T-helper 17 cell (primary cell): ENCODE results near the gene CTH. TPM values are rescaled to one million over a fixed set of nuclear protein-coding genes. Genes with fewer than 3 reads are reported as not detected.
"Not testable (repeated sequence)": the region's sequence is repeated elsewhere in the genome, so short reads cannot be mapped to it uniquely, and the experiment has no call there.

Source experiments
- ATAC-seq: fragments of 150-1000 bp; cut with Tn5 transposase; 2 replicates; pipeline ENCODE4 v1.10.0; 2021; ENCODE audit warnings: mild to moderate bottlenecking, moderate library complexity
- DNase-seq, 3 donors: peaks; one replicate each; pipeline versions ENCODE4 v3.0.0 to v3.0.0-alpha.2; 2020 to 2021
- H3K9me3 ChIP-seq: one replicate; pipeline ENCODE4 v1.7.0; 2013; ENCODE audit warnings: low read length, mild to moderate bottlenecking; ENCODE audit not compliant: control insufficient read depth, poor library complexity, severe bottlenecking
- H3K27ac Mint-ChIP-seq: one replicate; pipeline ENCODE4 v1.8.0; 2022; ENCODE audit warnings: mild to moderate bottlenecking, moderate library complexity, mixed read lengths
- H3K27me3 Mint-ChIP-seq: one replicate; pipeline ENCODE4 v1.8.0; 2022; ENCODE audit warnings: mixed read lengths
- H3K36me3 Mint-ChIP-seq: one replicate; pipeline ENCODE4 v1.8.0; 2022; ENCODE audit warnings: low read depth, mixed read lengths
- H3K4me1 Mint-ChIP-seq: one replicate; pipeline ENCODE4 v1.8.0; 2022; ENCODE audit warnings: mild to moderate bottlenecking, mixed read lengths
- H3K4me3 Mint-ChIP-seq: one replicate; pipeline ENCODE4 v1.8.0; 2022; ENCODE audit warnings: mild to moderate bottlenecking, moderate library complexity, mixed read lengths
- total RNA-seq, 4 donors: library from RNA in 2 of 4; stranded (reverse) in 2 of 4; gene quantifications; one replicate each; pipeline ENCODE4 v1.2.3 and lab custom pipeline; 2022 to 2026

Gene CTH
- total RNA-seq, 2 donors from 2014 or later, result 4.2 to 5.8 TPM

- ATAC-seq (no peak), DNase-seq (no peak)
- H3K36me3 Mint-ChIP-seq, result peaks cover 2% of the 10 kb centered on the region
- H3K27ac Mint-ChIP-seq, result no peak overlapping the region
- no peaks in the 10 kb centered on the region for H3K4me1 Mint-ChIP-seq
- H3K4me3 Mint-ChIP-seq, result no peak overlapping the region
- no peaks in the 10 kb centered on the region for H3K9me3 ChIP-seq
- H3K27me3 Mint-ChIP-seq, result no peaks in the 10 kb centered on the region
Observed at GRCh38 chr1:70442490-70442889, 31.4 kb downstream of the CTH start.

GRCh38 chr1:70443739-70444138 is 32.7 kb downstream of the CTH start:
- DNase-seq, result no peak

GRCh38 chr1:70449049-70449448 is 38.0 kb downstream of the CTH start:
- DNase-seq (no peak), ATAC-seq (no peak)
- Mint-ChIP-seq H3K4me3 (no peak overlapping the region), H3K27ac (peak overlapping the region; percentile 37), H3K27me3 (peaks cover 25% of the 10 kb centered on the region), H3K36me3 (no peaks in the 10 kb centered on the region), H3K4me1 (no peaks in the 10 kb centered on the region)
- no peaks in the 10 kb centered on the region for H3K9me3 ChIP-seq

More at GRCh38 chr1:70443739-70444138, 32.7 kb downstream of the CTH start:
- no peaks in the 10 kb centered on the region for H3K9me3 ChIP-seq
- ATAC-seq, result no peak
- no peak overlapping the region for H3K27ac Mint-ChIP-seq
- no peaks in the 10 kb centered on the region for H3K27me3 Mint-ChIP-seq
- no peak overlapping the region for H3K4me3 Mint-ChIP-seq
- H3K4me1 Mint-ChIP-seq, result no peaks in the 10 kb centered on the region
- no peaks in the 10 kb centered on the region for H3K36me3 Mint-ChIP-seq

- not testable (repeated sequence) for H3K4me1 Mint-ChIP-seq, H3K36me3 Mint-ChIP-seq, DNase-seq, H3K4me3 Mint-ChIP-seq, H3K27ac Mint-ChIP-seq, ATAC-seq, H3K9me3 ChIP-seq
- H3K27me3 Mint-ChIP-seq, result peaks cover 34% of the 10 kb centered on the region
Observed at GRCh38 chr1:70452164-70452939, 41.3 kb downstream of the CTH start.

GRCh38 chr1:70455291-70455690 is 44.2 kb downstream of the CTH start:
- no peak overlapping the region for H3K4me3 Mint-ChIP-seq
- H3K27ac Mint-ChIP-seq, result no peak overlapping the region
- H3K36me3 Mint-ChIP-seq, result peaks cover 2% of the 10 kb centered on the region
- DNase-seq, result no peak
- peaks cover 31% of the 10 kb centered on the region for H3K27me3 Mint-ChIP-seq
- H3K9me3 ChIP-seq, result no peaks in the 10 kb centered on the region
- no peak for ATAC-seq
- no peaks in the 10 kb centered on the region for H3K4me1 Mint-ChIP-seq

GRCh38 chr1:70458131-70458530 is 47.1 kb downstream of the CTH start:
- Mint-ChIP-seq H3K4me1 (no peaks in the 10 kb centered on the region), H3K4me3 (no peak overlapping the region), H3K27ac (no peak overlapping the region), H3K36me3 (peaks cover 2% of the 10 kb centered on the region), H3K27me3 (peaks cover 22% of the 10 kb centered on the region)
- ATAC-seq, result no peak
- H3K9me3 ChIP-seq, result no peaks in the 10 kb centered on the region
- no peak for DNase-seq

- Mint-ChIP-seq H3K4me3 (no peak overlapping the region), H3K27ac (peak overlapping the region; percentile 16), H3K36me3 (peaks cover 2% of the 10 kb centered on the region), H3K27me3 (peaks cover 15% of the 10 kb centered on the region), H3K4me1 (no peaks in the 10 kb centered on the region)
- no peak for ATAC-seq
- H3K9me3 ChIP-seq, result no peaks in the 10 kb centered on the region
- no peak for DNase-seq
Observed at GRCh38 chr1:70459496-70460225, 48.6 kb downstream of the CTH start.

- not testable (repeated sequence) for H3K27ac Mint-ChIP-seq, H3K4me3 Mint-ChIP-seq, H3K4me1 Mint-ChIP-seq, H3K36me3 Mint-ChIP-seq, H3K9me3 ChIP-seq, DNase-seq, ATAC-seq
- peaks cover 12% of the 10 kb centered on the region for H3K27me3 Mint-ChIP-seq
Observed at GRCh38 chr1:70460740-70461713, 50.0 kb downstream of the CTH start.

- H3K4me1 Mint-ChIP-seq, result no peaks in the 10 kb centered on the region
- H3K4me3 Mint-ChIP-seq, result no peak overlapping the region
- H3K9me3 ChIP-seq, result no peaks in the 10 kb centered on the region
- H3K27ac Mint-ChIP-seq, result no peak overlapping the region
- peaks cover 4% of the 10 kb centered on the region for H3K36me3 Mint-ChIP-seq
- ATAC-seq (no peak), DNase-seq (no peak)
- H3K27me3 Mint-ChIP-seq, result peaks cover 20% of the 10 kb centered on the region
Observed at GRCh38 chr1:70462611-70463010, 51.5 kb downstream of the CTH start.

- no peak for ATAC-seq
- no peaks in the 10 kb centered on the region for H3K9me3 ChIP-seq
- Mint-ChIP-seq H3K36me3 (peaks cover 5% of the 10 kb centered on the region), H3K27ac (no peak overlapping the region), H3K27me3 (peaks cover 32% of the 10 kb centered on the region), H3K4me1 (peaks cover 2% of the 10 kb centered on the region), H3K4me3 (no peak overlapping the region)
- no peak for DNase-seq
Observed at GRCh38 chr1:70465911-70466310, 54.8 kb downstream of the CTH start.

GRCh38 chr1:70467531-70467930 is 56.5 kb downstream of the CTH start:
- Mint-ChIP-seq H3K36me3 (peaks cover 5% of the 10 kb centered on the region), H3K4me1 (peaks cover 2% of the 10 kb centered on the region), H3K27ac (no peak overlapping the region), H3K27me3 (peaks cover 38% of the 10 kb centered on the region), H3K4me3 (no peak overlapping the region)
- DNase-seq (no peak), ATAC-seq (no peak)
- H3K9me3 ChIP-seq, result no peaks in the 10 kb centered on the region

- H3K27ac Mint-ChIP-seq, result no peak overlapping the region
- no peak overlapping the region for H3K4me3 Mint-ChIP-seq
- DNase-seq (no peak), ATAC-seq (no peak)
- H3K9me3 ChIP-seq, result no peaks in the 10 kb centered on the region
- peaks cover 2% of the 10 kb centered on the region for H3K4me1 Mint-ChIP-seq
- peaks cover 5% of the 10 kb centered on the region for H3K36me3 Mint-ChIP-seq
- peaks cover 38% of the 10 kb centered on the region for H3K27me3 Mint-ChIP-seq
Observed at GRCh38 chr1:70468180-70468579, 57.1 kb downstream of the CTH start.

- H3K9me3 ChIP-seq, H3K4me3 Mint-ChIP-seq, H3K36me3 Mint-ChIP-seq, H3K27ac Mint-ChIP-seq, ATAC-seq, H3K4me1 Mint-ChIP-seq, DNase-seq: not testable (repeated sequence)
- peaks cover 38% of the 10 kb centered on the region for H3K27me3 Mint-ChIP-seq
Observed at GRCh38 chr1:70469184-70469583, 58.1 kb downstream of the CTH start.
